ENCODE data around the gene FADS2.

Gene FADS2

DNA sequence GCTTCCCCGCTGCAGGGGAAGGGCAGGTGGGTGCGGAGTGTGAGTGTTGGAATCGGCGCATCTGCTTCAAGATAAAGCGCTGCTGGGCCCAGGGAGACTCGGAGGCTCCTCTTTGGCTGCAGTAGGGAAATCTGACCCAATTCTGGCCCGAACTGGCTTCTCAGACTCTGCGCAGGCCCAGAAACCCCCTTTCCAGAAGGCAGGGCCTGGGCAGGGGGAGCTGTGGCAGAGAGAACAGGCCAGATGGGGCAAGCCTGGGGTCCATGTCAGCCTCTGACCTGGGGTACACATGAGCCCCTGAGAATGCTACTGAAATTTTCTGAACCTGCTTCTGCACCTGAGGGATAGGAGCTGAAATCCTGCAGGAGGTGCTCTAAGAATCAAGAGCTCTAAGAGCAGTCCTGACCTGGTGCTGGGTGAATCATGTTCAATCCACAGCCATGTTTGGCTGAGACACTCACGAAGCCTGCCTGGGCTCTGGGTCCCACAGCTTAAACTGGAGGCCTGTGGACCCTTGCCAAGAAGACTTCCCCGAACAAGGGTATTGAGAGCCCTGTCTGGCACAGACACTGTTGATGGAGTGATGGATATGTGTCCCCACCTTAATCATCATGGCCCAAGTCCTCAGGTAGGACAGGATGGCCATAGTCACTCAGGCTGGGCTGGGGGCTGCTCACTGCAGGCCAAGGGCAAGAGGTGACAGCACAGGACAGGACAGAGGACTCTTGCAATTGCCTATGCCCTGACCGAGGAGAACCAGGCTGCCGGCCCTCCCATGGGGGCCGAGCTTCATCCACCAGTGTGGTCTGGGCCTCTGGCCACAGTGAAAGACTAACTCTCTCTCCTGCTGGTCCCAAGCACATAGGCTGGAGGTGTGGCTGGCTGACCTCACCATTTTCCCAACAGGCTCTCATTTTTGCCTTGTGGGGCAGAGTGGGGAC, 82.4 kb downstream of the FADS2 start:
- DNase-seq = no peak

DNA sequence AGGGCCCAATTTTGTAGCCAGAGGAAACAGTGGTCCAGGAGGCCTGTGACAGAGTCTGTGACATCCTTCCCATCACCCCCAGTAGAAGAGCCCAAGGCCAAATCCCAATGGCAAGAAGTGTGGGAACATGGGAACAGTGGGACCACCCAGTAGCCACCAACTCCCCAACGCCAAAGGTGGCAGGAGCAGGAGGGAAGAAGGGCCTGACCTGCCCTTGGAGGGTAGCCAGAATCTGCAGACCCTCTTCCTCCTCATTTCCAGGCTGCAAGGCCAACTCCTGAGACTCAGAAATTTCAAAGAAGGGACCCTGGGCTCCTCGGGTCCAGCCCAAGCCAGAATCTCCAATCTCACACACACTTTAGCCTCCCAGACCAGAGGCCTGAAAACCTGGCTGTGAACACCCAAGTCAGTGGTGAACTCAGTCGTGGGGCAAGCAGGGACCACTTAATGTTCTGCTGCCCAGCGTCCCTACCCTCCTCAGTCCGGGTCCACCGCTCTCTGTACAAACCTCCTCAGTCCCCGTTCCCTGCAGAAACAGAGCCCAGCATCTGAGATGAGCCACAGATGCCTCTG, 83.1 kb downstream of the FADS2 start:
- DNase-seq = no peak

DNA sequence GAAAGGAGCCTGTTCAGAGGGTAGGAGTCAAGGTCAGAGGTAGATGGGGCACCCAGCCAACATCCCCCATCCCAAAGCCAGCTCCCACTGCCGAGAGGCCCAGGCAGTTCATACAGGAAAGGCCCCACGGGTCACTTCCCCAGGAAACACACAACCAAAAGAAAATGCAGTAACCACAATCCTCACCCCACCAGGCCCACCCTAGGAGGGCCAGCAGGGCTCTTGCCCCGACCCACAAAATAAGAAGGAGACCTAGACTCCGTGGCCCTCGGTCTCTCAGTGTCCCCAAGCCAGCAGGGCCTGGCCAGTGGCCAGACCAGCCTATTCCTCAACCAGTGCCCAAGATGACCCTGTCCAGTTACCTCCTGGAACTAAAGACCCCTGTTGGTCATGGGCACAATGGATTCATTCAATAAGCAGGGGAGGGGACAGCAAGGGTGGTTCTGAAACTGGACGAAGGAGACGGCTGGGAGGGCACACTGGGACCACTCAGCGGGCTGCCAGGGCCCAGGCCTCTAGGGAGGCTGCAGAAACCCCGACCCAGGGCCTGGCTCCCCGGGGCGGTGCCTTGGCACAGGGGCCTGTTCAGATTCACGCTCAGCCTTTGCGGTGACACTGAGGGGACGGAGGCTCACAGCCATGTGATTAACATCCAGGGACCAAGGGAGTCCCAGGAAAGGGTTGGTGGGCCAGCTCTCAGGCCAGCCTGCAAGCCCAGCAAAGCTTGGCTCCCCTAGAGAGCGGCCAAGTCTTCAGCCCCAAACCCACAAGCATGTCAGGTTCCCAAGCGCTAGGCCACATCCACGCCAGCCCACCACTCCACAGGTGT, 83.8 kb downstream of the FADS2 start:
- no peak for DNase-seq

DNA sequence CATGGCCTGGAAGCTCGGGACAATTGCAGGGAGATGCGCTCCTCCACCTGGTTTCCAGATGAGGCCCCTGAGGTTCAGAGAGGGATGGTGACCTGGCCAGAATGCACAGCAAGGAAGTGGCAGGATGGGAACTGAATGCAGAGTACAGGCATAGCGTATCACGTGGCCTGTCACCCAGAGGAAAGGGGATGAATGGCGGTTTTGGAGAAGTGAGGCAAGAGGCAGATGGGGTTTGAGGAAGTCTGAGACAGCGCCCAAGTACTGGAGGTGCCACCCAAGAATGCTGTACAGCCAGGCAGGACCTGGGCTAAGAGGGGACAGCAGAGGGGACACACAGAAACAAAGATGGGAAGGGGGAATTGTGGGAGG, 84.4 kb downstream of the FADS2 start:
- DNase-seq = no peak

DNA sequence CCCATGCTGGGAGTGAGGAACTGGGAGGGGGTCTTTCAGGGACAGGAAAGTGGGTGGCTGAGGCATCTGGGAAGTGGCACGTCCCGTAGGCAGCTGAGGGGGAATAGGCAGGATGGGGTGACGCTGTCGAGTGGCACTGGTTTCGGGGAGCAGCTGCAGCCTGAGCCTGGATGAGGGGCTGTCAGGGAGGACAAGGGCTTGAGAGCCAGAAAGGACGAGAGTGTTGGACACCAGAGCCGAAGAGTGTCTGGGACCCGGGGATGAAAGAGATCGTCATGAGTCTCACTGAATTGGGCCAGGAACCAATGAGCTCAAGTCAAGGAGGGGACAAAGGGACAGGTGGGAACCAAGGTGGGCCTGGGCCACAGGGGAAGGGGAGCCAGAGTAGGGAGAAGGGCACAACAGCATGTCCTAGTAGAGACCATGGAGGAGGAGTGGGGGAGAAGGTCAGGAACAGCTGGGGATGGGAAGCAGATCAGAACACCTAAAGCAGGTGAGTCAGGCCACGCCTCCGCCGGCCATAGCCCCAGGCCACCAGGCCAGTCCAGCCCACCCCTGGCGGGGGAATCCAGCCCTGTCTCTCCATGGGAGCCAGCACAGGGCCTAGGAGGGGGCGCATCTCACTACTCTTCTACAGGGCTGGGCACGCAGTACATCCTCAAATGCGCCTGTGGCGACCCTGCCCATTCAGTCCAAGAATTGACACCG, 85.0 kb downstream of the FADS2 start:
- DNase-seq = no peak

DNA sequence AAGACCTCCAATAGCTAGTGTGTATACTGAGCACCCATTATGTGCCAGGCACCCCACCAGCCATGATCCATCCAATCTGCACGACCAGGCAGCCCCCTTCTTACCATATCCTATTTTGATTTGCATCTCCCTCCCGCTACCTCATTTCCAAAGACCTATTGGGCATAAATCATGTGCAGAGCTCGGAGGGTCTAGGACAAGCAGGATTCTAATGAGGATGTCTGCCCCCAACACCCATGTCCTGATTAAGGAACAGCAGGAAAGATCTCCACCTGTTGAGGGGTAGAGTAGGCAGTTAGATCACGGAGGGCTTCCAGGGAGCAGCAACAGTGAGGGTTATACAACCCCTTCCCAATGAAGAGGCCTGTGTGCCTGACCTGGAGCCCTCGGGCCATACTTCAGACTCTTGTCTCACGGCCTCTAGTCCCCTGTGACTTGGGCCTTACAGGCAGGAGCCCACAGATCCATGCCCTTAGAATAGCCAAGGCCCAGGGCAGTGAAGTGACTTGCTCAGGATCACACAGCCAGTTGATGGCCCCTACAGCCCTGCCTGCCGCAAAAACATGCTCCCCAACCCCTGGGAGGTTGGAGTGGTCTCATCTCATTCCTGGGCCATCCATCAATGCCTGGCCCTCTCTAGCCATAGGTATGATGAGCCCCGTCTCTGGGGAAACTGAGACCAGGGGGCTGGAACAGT, 85.7 kb downstream of the FADS2 start:
- DNase-seq = no peak

DNA sequence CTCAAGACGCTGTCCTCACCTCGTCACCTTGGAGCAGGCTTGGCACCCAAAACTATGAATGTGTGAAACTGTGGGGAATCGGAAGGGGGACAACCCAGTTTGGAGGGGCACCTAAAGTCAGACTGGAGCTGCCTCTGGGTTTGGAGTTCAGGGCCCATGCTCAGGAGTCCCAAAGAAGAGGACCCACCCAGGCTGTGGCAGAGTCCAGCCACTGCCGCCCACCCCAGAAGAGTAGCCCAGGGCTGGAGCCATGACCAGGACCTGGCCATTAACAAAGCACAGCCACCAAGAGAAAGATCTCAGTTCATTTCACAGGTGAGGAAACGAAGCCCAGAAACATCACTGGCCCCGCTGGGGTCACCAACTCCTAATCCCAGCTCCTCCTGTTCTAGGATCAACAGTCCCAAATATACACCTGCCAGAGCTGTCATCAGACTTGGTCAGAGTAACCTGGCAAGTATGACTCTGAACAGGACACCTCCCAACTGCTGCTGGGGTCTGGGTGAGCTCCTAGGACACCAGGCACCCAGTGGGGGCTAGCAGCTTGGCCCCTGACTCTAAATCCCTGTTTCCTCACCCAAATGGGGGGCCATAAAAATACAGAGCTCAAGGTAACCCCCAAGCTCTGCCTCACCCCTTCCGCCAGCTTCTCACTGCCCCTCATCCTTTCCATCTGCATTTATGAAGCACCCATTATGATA, 86.5 kb downstream of the FADS2 start:
- no peak for DNase-seq

DNA sequence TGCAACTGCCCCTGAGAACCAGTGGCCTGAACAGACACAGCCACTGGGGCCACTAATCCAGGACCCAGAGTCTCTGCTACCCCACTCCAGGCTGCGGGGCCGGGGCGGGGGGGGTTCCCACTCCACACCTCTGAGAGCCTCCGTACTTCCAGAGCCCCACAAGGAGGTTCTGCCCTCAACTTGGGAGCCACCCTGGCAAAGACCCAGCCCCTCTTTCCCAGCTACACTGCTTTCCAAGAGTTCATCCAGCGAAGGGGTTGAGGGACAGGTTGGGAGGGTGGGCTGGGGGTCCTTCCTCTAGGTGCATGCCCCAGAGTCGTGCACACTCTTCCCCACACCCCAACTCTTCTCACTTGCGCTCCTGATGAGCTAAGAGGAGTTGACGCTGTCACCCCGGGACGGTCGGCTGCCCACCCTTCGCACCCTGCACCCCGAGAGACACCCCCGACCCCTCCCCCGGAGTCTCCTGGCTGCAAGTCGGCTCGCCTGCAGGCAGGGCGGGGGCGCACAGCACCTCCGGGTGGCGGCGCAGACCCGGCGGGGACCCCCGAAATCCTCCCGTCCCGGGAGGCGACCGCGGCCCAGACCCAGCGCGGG, 88.7 kb downstream of the FADS2 start:
- no peak for DNase-seq
